Skeletal muscle tissue (tissue), 4 donors: Measurements from ENCODE around the gene STX2. TPM values are rescaled to one million over a fixed set of nuclear protein-coding genes. Genes with fewer than 3 reads are reported as not detected.

Experiments
- H3K27ac ChIP-seq: one replicate; pipeline ENCODE4 v1.7.0; 2013; ENCODE audit warnings: mild to moderate bottlenecking, low read depth, low read length, inconsistent platforms
- H3K27me3 ChIP-seq, 3 donors: one replicate each; pipeline ENCODE4 v1.7.0; 2013; ENCODE audit warnings: low read length in 3 of 3; ENCODE audit not compliant: control insufficient read depth in 3 of 3, insufficient read depth in 3 of 3
- H3K36me3 ChIP-seq, 3 donors: one replicate each; pipeline ENCODE4 v1.7.0; 2013; ENCODE audit warnings: low read length in 3 of 3; ENCODE audit not compliant: control insufficient read depth in 3 of 3, insufficient read depth in 3 of 3
- H3K4me1 ChIP-seq, 3 donors: one replicate each; pipeline ENCODE4 v1.7.0; 2013; ENCODE audit warnings: low read length in 3 of 3, mild to moderate bottlenecking in 3 of 3; ENCODE audit not compliant: control insufficient read depth in 3 of 3, insufficient read depth in 3 of 3
- H3K4me3 ChIP-seq, 3 donors: one replicate each; pipeline ENCODE4 v1.7.0; 2013; ENCODE audit warnings: low read length in 3 of 3
- H3K9ac ChIP-seq, 3 donors: one replicate each; pipeline ENCODE4 v1.7.0; 2013; ENCODE audit warnings: low read length in 3 of 3, mild to moderate bottlenecking in 3 of 3, moderate library complexity in 2 of 3, low read depth in 1 of 3
- H3K9me3 ChIP-seq, 3 donors: one replicate each; pipeline ENCODE4 v1.7.0; 2013; ENCODE audit warnings: low read length in 3 of 3; ENCODE audit not compliant: control insufficient read depth in 3 of 3
- total RNA-seq: library from RNA; depleted of rRNA; stranded (reverse); fragments of >200 nt; gene quantifications from one replicate; pipeline ENCODE4 v1.2.3, GENCODE V29; 2014
- donor health status: Osteomylitis.

STX2 gene
- total RNA-seq, 1 donor from 2014 or later, result 13.6 TPM

DNA sequence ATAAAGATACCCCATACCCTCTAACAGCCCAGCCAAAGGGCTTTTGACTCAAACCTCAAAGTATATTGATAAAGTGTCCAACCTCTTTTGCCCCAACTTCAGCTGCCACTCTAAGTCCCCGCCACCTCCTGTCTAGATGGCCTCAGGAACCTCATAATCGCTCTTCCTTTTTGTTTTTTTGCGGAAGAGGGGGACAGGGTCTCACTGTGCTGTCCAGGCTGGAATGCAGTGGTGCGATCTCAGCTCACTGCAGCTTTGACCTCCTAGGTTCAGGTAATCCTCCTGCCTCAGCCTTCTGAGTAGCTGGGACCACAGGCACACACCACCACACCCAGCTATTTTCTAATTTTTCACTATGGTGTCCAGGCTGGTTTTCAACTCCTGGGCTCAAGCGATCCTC is 60.3 kb downstream of the STX2 start:
- Histone ChIP-seq H3K36me3 (peaks cover 0 to 6% (median 2%) of the 10 kb centered on the region in 3 donors), H3K4me1 (peaks cover 6 to 7% (median 7%) of the 10 kb centered on the region in 3 donors), H3K27ac (no peak overlapping the region)

GRCh38 chr12:130776857-130777339 is 62.2 kb downstream of the STX2 start:
- Histone ChIP-seq H3K27me3 (peaks cover 0 to 16% (median 13%) of the 10 kb centered on the region in 3 donors), H3K36me3 (peaks cover 0 to 2% (median 0%) of the 10 kb centered on the region in 3 donors), H3K9me3 (peaks cover 0 to 3% (median 0%) of the 10 kb centered on the region in 3 donors), H3K9ac (no peak overlapping the region), H3K4me3 (no peak overlapping the region), H3K4me1 (peaks cover 6 to 7% (median 7%) of the 10 kb centered on the region in 3 donors), H3K27ac (no peak overlapping the region)

More for the DNA sequence above, 60.3 kb downstream of the STX2 start:
- peaks cover 0 to 10% (median 8%) of the 10 kb centered on the region in 3 donors for H3K27me3 ChIP-seq
- no peak overlapping the region for H3K4me3 ChIP-seq
- no peak overlapping the region for H3K9ac ChIP-seq
- H3K9me3 ChIP-seq, result peaks cover 0 to 3% (median 0%) of the 10 kb centered on the region in 3 donors

DNA sequence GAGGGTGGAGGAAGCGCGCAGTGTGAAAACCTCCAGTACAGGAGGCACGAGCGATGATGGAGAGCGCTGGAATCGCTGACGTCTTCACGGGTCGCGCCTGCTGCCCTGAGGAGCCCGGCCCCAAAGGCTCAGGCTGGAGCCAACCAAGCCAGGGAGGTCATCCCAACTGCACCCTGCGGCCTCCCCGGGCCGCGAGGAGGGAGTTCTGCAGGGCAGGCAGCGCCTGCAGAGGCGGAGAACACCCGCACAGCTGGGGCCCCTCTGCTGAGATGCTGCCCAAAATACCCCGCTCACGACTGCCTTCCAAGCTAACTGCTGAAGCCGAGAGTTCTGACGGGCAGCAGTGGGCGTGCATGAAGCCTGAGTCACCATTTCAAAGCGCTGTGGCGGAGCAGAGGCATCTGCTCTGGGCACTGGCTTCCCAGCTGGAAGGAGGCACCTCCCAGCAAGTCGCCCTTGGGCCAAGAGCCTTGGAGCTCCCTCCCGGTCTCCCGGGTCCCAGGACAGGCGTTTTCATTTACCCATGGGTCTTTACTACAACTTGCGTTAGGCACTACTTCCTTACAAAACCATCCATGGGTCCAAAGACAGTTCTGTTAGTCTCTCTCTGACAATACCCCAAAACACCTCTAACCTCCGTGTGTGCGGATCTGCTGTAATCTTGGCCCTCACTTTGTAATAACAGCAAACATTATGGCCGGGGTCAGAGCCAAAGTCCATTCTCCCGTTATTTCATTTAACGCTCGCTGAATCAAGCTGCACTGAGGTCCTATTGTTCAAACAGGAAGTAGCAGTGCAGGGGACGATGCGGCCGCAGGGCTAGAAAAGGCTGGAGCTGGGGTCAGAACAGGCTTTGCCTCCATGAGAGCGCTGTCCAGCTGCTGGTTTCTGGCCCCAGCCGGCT is 62.8 kb downstream of the STX2 start:
- Histone ChIP-seq H3K36me3 (peaks cover 0 to 2% (median 0%) of the 10 kb centered on the region in 3 donors), H3K27me3 (peaks cover 0 to 18% (median 16%) of the 10 kb centered on the region in 3 donors), H3K4me3 (peak overlapping the region in 2 of 3 donors; percentile 45 to 54), H3K27ac (no peak overlapping the region), H3K9ac (no peak overlapping the region), H3K9me3 (peaks cover 0 to 3% (median 0%) of the 10 kb centered on the region in 3 donors), H3K4me1 (peaks cover 6 to 7% (median 7%) of the 10 kb centered on the region in 3 donors)

GRCh38 chr12:130770413-130771028 is 68.5 kb downstream of the STX2 start:
- Histone ChIP-seq H3K4me3 (no peak overlapping the region), H3K9ac (no peak overlapping the region), H3K36me3 (no peaks in the 10 kb centered on the region), H3K9me3 (no peaks in the 10 kb centered on the region), H3K27ac (no peak overlapping the region), H3K4me1 (no peaks in the 10 kb centered on the region), H3K27me3 (peaks cover 3 to 14% (median 13%) of the 10 kb centered on the region in 3 donors)

- H3K9ac ChIP-seq, result no peak overlapping the region
- no peak overlapping the region for H3K4me3 ChIP-seq
- H3K9me3 ChIP-seq, result peaks cover 0 to 4% (median 2%) of the 10 kb centered on the region in 3 donors
- no peak overlapping the region for H3K27ac ChIP-seq
- peaks cover 3 to 12% (median 4%) of the 10 kb centered on the region in 3 donors for H3K27me3 ChIP-seq
- no peaks in the 10 kb centered on the region for H3K36me3 ChIP-seq
- H3K4me1 ChIP-seq, result no peaks in the 10 kb centered on the region
Measured at GRCh38 chr12:130768120-130768519, 70.9 kb downstream of the STX2 start.

DNA sequence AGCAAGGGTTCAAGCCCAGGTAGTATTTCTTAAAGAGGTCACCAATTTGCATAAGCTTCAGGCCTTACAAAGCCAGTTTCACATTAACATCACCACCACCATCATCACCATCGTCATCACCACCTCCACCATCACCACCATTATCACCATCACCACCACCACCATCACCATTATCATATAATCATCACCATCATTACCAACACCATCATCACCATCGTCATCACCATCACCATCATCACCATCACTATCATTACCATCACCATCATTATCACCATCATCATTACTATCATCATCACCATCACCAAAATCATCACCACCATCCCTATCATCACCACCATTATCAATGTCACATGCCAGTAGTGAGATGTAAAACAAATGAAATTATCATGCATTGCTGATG is 72.6 kb downstream of the STX2 start:
- no peaks in the 10 kb centered on the region for H3K36me3 ChIP-seq
- H3K27ac ChIP-seq, result no peak overlapping the region
- H3K9ac ChIP-seq, result no peak overlapping the region
- H3K27me3 ChIP-seq, result peaks cover 4 to 21% (median 16%) of the 10 kb centered on the region in 3 donors
- H3K4me1 ChIP-seq, result no peaks in the 10 kb centered on the region
- no peak overlapping the region for H3K4me3 ChIP-seq
- H3K9me3 ChIP-seq, result peaks cover 0 to 4% (median 2%) of the 10 kb centered on the region in 3 donors

GRCh38 chr12:130765186-130765659 is 73.8 kb downstream of the STX2 start:
- Histone ChIP-seq H3K36me3 (no peaks in the 10 kb centered on the region), H3K27ac (no peak overlapping the region), H3K4me1 (no peaks in the 10 kb centered on the region), H3K27me3 (peaks cover 10 to 25% (median 24%) of the 10 kb centered on the region in 3 donors), H3K9me3 (peaks cover 0 to 4% (median 2%) of the 10 kb centered on the region in 3 donors), H3K4me3 (no peak overlapping the region), H3K9ac (no peak overlapping the region)

DNA sequence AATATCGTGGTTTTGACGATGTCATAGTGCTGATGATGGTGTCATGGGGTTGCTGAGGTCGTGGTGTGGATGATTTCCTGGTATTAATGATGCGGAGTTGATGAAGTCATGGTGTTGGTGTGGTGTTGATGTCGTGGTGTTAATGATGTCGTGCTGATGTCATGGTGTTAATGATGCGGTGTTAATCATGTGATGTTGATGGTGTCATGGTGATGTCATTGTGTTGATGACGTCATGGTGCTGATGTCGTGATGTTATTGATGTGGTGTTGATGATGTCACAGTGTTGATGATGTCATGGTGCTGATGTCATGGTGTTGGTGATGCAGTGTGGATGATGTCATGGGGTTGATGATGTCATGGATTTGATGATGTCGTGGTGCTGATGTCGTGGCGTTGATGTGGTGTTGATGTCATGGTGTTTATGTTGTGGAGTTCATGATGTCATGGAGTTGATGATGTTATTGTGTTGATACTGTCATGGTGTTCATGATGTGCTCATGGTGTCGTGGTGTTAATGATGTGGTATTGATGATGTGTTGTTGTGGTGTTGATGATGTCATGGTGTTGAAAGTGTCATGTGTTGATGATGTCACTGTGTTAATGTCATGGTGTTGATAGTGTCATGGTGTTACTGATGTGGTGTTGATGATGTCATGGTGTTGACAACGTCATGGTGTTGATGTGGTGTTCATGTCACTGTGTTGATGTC is 74.4 kb downstream of the STX2 start:
- Histone ChIP-seq H3K4me3 (no peak overlapping the region), H3K36me3 (no peaks in the 10 kb centered on the region), H3K4me1 (no peaks in the 10 kb centered on the region), H3K27me3 (peaks cover 10 to 25% (median 24%) of the 10 kb centered on the region in 3 donors), H3K27ac (no peak overlapping the region), H3K9me3 (peaks cover 0 to 4% (median 2%) of the 10 kb centered on the region in 3 donors), H3K9ac (no peak overlapping the region)

DNA sequence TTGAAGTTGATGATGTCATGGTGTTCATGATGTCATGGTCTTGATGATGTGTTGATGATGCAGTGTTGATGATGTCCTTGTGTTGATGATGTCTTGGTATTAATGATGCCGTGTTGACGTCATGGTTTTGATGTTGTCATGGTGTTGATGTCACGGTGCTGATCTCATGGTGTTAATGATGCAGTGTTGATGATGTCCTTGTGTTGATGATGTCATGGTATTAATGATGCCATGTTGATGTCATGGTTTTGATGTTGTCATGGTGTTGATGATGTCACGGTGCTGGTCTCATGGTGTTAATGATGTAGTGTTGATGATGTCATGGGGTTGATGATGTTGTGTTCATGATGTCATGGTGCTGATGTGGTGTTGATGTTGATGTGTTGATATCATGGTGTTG is 75.0 kb downstream of the STX2 start:
- peaks cover 0 to 4% (median 2%) of the 10 kb centered on the region in 3 donors for H3K9me3 ChIP-seq
- H3K4me3 ChIP-seq, result no peak overlapping the region
- H3K9ac ChIP-seq, result no peak overlapping the region
- H3K27ac ChIP-seq, result no peak overlapping the region
- H3K4me1 ChIP-seq, result no peaks in the 10 kb centered on the region
- H3K36me3 ChIP-seq, result no peaks in the 10 kb centered on the region
- H3K27me3 ChIP-seq, result peaks cover 10 to 25% (median 24%) of the 10 kb centered on the region in 3 donors
